ENCODE results near the gene SEMA4C. TPM values are rescaled to one million over a fixed set of nuclear protein-coding genes. Genes with fewer than 3 reads are reported as not detected.
A peak's percentile ranks its signal among the peaks of the same experiment; 100 is the strongest.

The SEMA4C gene, protein sequence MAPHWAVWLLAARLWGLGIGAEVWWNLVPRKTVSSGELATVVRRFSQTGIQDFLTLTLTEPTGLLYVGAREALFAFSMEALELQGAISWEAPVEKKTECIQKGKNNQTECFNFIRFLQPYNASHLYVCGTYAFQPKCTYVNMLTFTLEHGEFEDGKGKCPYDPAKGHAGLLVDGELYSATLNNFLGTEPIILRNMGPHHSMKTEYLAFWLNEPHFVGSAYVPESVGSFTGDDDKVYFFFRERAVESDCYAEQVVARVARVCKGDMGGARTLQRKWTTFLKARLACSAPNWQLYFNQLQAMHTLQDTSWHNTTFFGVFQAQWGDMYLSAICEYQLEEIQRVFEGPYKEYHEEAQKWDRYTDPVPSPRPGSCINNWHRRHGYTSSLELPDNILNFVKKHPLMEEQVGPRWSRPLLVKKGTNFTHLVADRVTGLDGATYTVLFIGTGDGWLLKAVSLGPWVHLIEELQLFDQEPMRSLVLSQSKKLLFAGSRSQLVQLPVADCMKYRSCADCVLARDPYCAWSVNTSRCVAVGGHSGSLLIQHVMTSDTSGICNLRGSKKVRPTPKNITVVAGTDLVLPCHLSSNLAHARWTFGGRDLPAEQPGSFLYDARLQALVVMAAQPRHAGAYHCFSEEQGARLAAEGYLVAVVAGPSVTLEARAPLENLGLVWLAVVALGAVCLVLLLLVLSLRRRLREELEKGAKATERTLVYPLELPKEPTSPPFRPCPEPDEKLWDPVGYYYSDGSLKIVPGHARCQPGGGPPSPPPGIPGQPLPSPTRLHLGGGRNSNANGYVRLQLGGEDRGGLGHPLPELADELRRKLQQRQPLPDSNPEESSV
- total RNA-seq, result 10 to 100 TPM; 16.2 to 43.8 (median 24.5) TPM
- polyA plus RNA-seq, result 10 to 100 TPM; 14.1 to 18.0 TPM
- long read RNA-seq, donor 1, partial matches to known transcripts, result 16 of 19 reads
- long read RNA-seq, donor 1, other reads (novel, unspliced or antisense), result 1 of 19 reads
- long read RNA-seq, donor 2, partial matches to known transcripts, result 1 of 22 reads
- long read RNA-seq, donor 2, other reads (novel, unspliced or antisense), result 21 of 22 reads
- long read RNA-seq, donor 3, partial matches to known transcripts, result 4 of 12 reads
- long read RNA-seq, donor 3, other reads (novel, unspliced or antisense), result 7 of 12 reads

GRCh38 chr2:96869822-96870625, at the start of gene SEMA4C:
TSS of gene SEMA4C (minus strand) at chr2:96870080. CDS start at chr2:96867886, 2,194 bp downstream.
- TF ChIP-seq CTCF (IDR thresholded peaks at IDR 0.05), result no peak
- Histone ChIP-seq H3K27me3 (peaks cover 0 to 62% (median 0%) of the 10 kb centered on the region in 7 donors), H3K4me3 (peak within 1 kb of the TSS; percentile 72 to 100 (median 98)), H3K4me1 (peaks cover 16 to 82% (median 73%) of the 10 kb centered on the region in 9 donors), H3K36me3 (peaks cover 0 to 32% (median 19%) of the 10 kb centered on the region in 9 donors), H3K9me3 (no peaks in the 10 kb centered on the region), H3K27ac (peak within 1 kb of the TSS; percentile 87 to 100 (median 100))
- peak; percentile 79 to 80 for DNase-seq
- intact Hi-C loops (cut with DNase I), result loop anchor here in 7 of 10 donors (1.0 to 5.0 kb wide), 7 partner anchors 37 to 82 kb away; no protein-coding TSS in a partner anchor
- 1% methylated on average over 88 to 93 of the region's 93 CpGs for WGBS, 2 donors
- peak; percentile 27 to 66 (median 43) for ATAC-seq

DNA sequence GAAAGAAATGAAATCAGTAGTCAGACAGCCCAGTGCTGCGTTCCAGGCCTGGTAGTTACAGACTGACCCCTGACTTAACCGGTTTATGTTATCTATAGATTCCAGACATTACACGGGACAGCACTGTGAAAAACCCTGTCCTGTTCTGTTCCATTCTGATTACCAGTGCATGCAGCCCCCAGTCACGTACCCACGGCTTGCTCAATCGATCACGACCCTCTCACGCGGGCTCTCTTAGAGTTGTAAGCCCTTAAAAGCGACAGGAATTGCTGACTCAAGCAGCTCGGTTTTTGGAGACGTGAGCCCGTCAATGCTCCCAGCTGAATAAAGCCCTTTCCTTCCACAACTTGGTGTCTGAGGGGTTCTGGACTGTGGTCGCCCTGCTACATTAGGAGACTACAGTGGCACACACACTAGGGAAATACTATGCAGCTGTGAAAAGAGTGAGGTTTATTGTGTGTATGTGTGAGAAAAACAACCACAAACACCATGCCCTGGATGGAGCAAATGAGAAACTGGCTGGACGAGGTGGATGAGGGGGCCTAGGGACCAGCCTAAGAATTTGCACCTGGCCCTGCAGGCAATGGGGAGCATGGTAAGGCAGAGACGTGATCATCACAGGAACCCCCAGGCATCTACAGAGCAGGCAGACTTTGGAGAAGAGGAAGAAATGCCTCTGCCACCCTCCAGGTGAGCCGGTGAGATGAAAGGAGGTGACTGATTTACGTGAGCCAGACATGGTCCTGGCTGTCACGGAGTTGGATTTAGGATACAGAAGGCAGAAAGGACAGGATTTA, 49.1 kb upstream of the SEMA4C start:
- no peak overlapping the region for H3K27ac ChIP-seq
- ATAC-seq (no peak), DNase-seq (no peak)
- 92 to 94% methylated on average over 19 of the region's 19 CpGs for WGBS, 2 donors
- no peak overlapping the region for H3K4me3 ChIP-seq
- intact Hi-C loops (cut with DNase I), result loop anchor here in 2 of 10 donors (5.0 kb wide), 1 partner anchor 33 kb away; no protein-coding TSS in a partner anchor
- H3K9me3 ChIP-seq, result peaks cover 0 to 15% (median 0%) of the 10 kb centered on the region in 11 donors
- no peaks in the 10 kb centered on the region for H3K36me3 ChIP-seq
- no peaks in the 10 kb centered on the region for H3K27me3 ChIP-seq
- TF ChIP-seq CTCF (IDR thresholded peaks at IDR 0.05), result no peak
- peaks cover 5 to 34% (median 22%) of the 10 kb centered on the region in 9 donors for H3K4me1 ChIP-seq

DNA sequence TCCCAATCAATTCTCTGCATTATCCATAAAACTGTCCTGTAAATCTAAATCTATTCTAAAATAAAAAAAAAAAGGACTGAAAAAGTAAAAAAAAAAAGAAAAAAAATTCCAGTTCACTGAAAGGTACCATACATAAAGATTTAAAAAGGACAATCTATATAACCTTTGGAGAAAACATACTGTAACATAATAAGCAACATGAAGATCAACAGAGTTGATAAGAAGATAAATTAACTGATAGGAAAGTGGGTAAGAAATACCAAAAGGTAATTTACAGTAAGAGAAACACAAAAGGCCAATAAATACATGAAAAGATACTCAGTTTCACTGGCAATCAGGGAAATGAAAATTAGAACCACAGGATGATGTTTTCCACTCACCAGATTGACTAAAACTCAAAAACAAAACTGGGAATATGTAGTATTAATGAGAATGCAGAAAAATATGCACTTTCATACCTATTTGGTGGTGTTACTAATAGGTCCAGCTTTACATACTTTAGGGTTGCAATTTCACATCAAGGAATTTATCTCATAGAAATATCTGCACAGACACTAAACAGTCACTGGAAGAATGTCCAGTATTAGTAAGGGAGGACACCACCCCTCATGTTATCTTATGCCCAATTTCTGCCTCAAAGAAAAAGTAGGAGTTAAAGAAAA, 48.3 kb upstream of the SEMA4C start:
- ATAC-seq (no peak), DNase-seq (no peak)
- Histone ChIP-seq H3K27me3 (no peaks in the 10 kb centered on the region), H3K27ac (no peak overlapping the region), H3K4me3 (no peak overlapping the region), H3K36me3 (no peaks in the 10 kb centered on the region), H3K9me3 (peaks cover 0 to 15% (median 0%) of the 10 kb centered on the region in 11 donors), H3K4me1 (peaks cover 5 to 41% (median 25%) of the 10 kb centered on the region in 9 donors)
- intact Hi-C loops (cut with DNase I), result loop anchor here in 2 of 10 donors (5.0 kb wide), 1 partner anchor 34 kb away; no protein-coding TSS in a partner anchor
- no peak for TF ChIP-seq CTCF (IDR thresholded peaks at IDR 0.05)
